Measurements from ENCODE around the gene PLEKHA7.
A peak's percentile ranks its signal among the peaks of the same experiment; 100 is the strongest.

Gene PLEKHA7

DNA sequence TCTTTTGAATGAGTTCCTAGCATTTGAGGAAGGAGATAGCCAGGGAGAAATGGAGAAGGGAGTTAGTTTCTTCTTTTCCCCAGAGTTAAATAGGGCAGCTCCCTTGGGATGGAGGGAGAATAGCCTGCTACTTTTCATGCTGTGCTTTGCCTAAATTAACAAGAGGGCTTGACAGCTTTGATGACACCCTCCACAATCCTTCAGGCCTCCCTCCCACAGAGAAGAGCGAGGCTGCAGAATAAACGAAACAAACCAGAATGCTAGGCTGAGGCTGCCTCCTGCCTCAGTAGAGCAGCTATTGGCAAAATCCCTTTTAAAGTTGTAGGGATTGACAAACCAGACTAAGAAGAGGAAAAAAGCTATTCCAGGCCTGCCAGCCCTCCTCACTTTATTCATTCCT, 181.2 kb downstream of the PLEKHA7 start:
- no peak for DNase-seq

DNA sequence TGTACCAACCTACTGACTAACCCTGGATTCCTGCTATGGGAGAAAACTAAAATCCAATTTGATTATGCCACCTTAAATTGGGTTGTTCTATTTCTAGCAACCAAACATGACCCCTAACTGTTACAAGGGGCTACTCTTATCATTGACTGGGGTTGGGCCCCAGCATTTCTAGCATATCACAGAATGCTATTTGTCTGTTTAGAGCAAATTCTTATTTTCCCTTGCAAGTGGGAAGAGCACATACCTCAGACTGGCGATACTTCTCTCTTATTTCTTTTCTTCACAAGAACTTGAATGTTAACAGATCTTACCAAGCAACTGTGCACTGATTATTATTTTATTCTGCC, 182.0 kb downstream of the PLEKHA7 start:
- no peak for DNase-seq

DNA sequence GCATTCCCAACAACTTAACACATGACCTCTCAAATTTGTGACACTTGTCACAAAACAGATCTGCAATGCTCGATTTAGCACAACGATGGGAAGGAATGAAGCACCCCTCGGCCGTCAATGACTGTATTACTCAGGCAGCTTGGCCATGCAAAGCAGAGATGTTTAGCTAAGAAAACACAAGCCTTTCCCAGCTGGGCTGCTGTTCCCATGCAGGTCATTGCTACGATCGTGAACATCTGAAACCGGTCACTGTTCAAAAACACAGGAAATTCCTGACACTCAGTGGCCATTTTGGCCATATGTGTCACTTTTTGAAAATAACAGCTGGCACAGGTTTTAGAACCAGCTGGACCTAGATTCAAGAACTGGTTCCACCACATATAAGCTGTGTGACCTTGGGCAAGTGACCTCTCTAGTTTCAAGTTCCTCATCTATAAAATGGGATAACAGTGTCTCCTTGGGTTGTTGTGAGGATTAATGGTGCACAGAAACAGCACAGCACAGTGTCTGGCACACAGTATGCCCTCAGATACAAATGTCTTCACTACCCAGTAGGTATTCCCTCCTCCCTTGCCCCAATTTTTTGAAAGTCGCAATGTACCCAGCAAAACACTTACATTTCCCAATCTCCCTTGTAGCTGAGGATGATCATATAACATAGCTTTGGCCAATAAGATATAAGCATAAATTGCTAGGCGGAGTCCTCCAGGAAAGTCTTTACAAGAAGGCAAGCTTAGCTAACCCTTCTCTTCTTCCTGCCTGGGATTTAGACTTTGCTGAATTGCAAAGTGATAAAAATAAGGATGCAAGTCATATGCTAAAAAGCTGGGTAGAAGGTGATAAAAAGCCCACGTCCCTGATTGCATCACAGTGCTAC, 182.7 kb downstream of the PLEKHA7 start:
- no peak for DNase-seq

DNA sequence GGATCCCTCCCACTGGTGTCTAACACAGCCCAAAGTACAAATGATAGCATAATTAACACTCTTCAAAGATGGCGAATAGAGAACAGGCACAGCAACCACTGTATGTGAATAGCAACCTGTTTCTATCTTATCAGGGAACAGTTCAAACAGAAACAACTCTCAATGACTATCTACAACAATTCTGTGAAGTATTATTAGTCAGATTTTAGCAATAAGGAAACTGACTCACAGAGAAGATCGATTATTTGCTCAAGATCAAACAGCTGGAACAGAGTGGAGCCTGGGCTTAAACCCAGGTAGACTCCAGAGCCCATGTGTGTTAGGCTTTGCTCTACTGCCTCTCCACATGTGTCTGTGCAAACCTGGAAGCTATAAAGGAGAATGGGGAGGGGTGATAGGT, 187.1 kb downstream of the PLEKHA7 start:
- no peak for DNase-seq

DNA sequence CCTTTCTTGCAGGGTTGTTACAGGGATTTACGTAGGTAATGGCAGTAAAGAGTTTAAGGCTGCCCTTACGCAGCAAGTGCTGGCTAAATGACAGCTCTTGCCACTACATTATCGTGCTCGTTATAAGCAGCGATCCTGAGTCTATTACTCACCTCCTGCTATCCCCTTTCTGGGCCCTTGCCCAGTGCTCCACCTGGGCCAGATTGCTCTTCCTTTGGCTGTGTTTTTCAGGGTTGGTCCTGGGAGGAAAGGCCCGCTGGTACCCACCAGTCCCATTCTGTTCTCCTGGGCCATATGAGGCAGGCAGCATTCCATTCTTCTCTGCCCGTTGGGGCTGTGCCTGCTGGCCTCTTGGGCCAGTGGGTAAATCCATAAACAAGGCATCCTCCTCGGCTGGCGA, 188.2 kb downstream of the PLEKHA7 start:
- no peak for DNase-seq

DNA sequence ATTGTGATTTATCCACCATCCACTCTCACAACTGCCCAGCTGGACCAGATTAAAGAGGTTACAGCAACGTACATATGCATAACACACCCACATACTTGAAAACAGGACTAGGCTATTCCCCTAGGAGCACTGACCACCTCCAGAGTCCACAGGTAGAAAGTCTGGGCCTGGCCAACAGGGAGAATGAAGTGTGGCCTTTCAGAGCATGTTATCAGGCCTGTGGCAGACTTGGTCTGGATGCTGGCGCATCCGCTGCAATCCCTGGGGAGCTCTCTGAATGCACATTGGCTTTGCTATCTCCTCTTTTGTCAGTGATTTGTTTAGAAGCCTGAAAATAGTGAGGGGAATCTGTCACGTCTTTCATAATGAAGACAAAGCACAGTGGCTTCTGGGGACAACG, 189.1 kb downstream of the PLEKHA7 start:
- DNase-seq: no peak

DNA sequence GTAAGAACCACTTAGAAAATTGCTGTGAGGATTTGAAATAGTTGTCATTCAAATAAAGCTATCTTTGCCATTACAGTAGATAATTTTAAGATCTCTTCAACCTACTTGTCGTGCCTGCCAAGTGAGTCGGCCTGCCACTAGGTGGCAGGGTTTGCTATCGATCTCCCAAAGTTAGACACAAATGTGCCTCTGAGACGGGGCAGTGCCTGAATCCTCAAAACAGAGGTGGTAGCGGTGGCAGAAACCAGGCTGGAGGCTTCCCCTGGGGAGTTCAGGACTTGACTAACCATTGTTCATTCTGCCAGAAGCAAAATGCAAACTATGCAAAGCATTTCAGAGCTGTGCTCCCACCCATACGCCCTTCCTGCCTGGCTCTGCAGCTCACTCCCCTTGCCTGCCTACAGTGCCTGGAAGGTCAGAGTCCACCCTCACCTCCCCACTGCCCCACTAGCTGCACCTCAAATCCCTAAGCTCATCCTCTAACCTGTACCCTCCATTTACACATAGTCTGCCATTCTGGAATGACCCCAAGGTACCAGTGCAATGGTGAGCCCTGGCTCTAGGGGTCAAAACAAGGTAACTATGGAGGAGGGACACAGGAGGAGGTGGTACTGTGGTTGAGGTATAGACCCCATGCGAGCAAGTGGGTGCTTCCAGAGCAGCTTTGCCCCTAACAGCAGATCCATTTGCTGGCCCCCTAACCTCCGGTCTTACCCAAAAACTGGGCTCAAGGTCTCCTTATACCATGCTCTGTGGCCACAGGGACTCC, 193.7 kb downstream of the PLEKHA7 start:
- DNase-seq: peak; percentile 13 to 26

DNA sequence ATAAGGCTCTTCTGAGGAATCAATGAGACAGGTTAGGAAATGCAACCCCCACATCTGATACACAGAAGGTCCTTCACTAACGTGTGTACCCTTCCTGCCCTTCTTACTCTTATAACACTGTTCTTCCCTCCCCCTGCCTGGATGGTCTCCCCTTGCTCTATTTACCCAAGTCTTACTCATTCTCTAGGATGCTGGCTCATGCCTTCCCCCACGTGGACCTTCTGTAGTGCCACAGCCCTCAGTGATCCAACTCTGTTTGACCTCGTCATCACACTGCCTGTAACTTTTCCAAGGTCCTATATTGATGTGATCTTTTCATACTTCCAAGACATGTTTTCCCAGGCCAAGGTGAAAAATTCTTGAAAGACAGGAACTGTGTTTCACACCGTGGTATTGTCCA, 195.9 kb downstream of the PLEKHA7 start:
- DNase-seq: no peak

DNA sequence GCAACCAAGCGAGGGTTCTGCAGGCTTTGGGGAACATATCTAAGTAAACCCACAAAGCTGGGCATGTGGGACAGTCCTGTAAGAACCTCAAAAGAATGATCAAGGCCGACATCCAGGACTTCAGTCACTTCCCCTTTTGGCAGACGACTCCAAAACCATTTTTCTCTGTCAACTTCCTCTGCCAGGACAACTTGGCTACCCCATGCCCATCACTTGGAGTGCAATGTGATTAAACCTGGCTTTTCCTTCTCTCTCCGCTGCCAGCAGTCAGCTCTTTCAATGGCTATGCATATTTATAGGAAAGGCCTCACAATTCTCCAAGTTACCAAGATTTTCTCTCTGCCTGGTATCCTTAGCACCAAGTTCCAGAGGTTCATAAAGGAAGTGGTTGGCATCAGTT, 196.9 kb downstream of the PLEKHA7 start:
- no peak for DNase-seq

DNA sequence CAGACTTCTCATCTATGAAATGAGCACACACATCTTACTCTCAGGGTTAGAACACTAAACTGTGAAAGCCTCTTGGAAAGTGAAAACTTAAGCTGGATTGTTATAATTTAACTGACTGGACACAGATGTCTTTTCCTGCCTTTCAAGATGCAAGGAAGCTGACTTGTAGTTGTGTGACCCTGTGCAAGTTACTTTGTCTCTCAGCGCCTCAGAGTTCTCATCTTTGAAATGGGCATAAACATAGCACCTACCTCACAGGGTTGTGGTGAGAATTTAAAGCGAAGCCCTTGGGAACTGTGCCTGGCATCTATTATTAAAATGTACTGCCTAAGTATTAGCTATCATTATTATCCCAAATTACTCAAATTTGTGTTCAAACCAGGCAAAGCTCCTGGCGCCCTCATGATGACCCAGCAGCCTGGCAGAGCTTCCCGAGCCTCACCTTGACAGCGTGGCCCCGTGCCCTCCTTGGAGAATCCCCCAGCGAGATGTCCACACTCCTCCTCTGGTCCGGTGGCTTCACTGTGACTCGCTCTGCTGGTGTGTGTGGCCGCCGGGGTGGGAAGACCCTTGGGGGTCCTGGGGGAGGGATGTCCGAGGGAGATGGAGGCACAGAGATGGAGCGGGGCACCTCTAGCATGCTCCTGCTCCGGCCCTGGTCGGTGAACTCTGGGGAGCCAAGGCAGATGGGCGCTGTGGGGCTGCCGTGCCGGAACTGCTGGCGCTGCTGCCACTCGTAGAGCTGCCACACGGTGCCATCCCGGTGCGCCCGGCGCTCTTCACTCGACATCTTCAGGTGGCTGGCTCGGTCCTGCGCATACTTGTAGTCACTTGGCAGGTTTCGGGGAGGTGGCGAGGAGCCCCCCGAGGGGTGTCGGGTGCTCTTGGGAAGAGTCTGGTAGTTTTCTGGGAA, 197.6 kb downstream of the PLEKHA7 start:
- no peak for DNase-seq

DNA sequence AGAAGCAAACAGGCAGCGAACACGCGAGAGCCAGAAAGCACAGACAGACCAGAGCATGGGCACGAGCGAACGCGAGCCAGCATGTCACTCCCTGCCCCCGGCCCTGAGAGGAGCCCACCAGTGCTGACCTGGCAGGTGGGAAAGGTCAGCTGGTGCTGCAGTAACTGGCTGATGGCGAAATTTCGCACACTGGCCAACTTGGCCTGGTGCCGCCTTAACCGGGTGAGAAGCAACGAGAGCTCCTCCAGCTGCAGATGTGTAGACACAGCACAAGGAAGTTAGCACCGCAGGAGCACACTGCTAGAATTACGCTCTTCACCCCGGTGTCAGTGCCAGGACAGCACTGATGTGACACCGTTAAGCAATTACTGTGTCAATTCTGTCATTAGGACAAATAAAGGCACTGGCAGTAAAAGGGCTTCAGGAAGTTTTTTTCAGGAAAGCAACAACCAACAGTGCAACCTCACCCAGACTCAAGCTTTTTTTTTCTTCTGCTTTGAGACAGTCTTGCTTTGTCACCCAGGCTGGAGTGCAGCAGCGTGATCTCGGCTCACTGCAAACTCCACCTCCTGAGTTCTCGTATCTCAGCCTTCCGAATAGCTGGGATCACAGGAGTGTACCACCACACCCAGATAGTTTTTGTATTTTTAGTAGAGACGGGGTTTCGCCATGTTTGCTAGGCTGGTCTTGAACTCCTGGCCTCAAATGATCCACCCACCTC, 199.0 kb downstream of the PLEKHA7 start:
- no peak for DNase-seq

DNA sequence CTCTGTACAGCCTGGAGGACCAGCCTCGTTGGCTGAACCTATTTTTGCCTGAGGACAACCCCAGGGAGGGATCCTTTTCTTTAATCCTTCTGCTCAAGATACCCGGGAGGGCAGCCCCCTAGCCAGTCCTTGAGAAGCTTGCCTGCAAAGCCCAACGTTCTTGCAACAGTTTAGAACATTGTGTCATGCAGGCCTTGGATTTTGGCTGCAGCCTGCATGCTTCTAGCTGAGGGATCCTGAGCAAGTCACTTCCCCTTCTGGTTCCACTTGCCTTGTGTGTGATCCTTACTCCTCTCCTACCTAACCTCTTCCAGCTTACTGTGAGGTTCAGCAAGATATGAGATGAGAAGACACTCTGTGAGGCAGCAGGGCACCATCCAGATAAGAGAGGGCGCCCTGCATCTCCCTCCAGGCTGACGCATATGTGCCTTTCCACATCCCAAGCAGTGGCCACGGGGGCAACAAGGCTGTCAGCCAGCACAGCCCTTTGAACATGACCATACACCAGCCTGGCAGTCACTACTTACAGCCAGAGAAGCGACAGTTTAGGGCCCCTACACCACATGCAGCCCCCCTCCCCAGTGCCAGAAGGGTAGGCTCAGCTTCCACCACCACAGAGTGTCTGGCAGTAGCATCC, 199.7 kb downstream of the PLEKHA7 start:
- no peak for DNase-seq

DNA sequence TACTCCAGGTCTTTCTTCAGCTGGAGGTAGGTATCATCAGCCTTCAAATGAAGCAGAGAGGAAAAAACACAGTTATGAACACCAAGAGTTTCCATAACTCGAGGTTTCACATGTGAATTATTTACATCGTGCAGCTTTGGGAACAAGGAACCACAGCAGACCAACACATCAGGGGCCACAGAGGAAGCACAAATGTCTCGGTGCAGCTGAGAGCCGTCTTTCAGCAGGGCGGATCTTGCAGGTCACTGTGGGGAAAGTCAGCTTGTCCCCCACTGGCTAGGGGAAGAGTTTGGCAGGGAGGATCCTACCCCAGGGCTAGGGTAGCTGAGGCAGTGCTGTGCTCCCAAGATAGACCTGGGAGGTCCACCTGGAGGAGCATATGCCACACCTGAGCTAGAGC, 201.1 kb downstream of the PLEKHA7 start:
- no peak for DNase-seq

DNA sequence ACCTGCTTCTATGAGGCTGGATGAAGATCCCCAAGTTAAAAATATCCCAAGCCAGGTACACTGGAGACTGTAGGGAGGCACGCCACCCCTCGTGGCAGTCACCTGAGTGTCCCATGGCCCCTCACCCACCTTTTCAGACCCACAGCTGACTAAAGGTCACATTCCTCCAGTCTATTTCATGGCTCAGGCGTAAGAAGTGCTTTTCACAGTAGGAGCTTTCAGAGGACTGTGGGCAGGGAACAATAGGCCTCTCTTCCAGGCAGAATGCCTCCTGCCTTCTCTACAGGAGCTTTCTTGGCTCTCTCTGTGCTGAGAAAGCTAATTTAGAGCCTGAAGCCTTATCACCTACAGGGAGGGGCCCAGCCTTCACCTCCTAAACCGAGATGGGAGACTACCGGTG, 201.9 kb downstream of the PLEKHA7 start:
- no peak for DNase-seq

DNA sequence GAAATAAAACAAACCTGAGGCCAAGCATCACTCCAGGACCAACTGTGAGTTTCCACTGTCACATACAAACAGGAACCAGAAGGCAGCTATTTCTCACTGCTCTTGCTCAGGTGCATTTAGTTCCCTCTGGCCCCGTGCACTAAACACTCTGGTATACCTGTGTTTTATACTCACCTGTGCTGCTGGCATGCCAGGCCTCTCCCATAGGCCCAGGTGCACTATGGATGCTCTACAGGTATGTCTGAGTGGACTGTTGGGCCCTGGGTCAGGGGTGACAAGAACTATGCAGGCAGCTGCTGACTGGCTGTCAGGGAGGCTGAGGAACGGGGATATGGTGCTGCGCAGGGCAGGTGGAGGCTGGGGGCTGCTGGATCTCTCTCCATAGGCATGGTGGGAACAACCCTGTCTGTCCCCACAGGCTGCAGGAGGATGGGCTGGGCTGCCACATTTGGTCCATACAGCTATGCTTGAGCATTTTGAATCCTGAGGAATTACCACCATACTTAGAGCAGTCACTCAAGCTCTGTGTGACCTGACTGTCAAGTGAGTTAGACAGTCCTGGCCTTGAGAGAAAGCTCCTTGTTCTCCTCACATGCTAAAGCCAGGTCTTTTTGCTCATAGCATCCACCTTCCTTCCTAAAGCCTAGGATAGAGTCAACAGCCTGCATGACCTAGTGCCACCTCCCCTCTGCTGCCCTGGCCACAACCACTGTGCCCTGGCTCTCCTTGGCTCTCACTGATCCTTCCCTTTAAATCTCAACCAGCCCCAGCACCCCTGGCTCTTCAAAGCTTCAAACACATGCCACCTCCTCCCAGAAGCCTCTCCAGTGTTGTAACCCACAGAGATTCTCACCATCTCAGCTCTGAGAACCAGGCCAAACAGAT, 202.8 kb downstream of the PLEKHA7 start:
- no peak for DNase-seq

DNA sequence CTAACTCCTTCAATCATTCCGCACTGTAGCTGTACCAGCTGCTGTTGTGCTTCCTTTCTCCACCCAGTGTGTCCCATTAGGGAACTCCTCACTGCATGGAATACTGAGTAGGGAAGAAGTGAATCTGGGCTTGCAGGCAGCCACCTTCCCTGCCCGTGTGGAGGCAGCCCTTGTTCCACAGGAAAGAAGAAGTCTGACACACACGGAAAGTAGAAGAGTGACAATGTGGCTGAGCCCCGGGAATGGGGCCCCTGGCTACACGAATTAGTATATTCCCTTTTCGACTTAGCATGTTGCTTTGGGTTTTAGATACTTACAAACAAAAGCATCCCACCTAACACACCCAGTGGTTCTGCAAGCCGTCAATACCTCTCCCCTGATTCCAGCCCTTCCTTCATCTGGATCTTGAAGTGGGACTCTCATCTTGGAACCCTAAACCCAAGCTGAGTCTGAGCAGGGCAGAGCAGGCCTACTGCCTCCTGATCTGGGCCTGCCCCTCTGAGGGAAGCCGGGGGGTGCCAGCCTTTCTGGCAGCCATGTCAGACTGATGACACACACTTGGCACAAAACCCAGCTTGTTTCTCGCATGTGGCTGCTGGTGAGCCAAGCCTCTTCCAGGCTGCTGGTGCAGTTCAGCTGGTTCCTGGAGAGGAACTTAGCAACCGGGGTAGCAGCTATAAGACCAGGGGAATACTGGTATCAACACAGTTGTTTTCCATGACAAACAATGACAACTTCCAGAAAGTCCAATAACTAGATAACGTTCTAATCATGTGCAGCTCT, 204.1 kb downstream of the PLEKHA7 start:
- no peak for DNase-seq

DNA sequence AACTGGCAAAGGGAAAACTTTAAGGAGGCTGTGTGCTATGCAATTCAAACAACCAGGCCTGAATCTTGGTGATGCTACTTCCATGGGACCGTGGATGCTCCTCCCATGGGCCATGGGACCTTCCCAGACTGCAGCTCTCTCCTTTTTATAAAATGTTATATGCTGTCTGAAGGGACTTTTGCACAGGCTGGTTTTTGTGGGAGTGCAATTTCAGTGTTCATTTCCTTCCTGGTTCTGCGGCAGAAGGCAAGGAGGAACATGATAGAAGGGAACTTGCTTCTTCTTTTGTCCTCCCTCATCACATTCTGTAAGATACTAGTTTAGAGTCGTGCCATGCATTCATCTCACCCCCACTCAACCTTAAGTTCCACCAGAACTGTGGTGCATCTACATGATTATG, 206.9 kb downstream of the PLEKHA7 start:
- DNase-seq: no peak

DNA sequence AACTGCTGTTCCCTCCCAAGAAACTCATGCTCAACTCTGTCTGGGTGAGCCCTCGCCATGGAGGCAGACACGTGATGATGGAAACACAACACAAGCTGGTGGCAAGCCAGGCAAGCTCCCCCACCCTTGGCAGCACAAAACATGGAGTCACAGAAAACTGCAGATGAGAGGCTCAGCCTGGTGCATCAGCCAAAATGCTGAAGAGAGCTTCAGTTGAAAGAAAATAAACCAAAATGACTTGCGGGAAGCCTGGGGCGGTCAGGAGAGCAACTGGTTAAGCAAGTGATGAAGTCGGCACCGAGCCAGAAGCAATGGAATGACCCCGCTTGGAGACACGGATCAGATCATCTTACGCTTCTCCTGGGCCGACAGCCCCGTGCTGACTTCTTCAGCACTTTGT, 207.4 kb downstream of the PLEKHA7 start:
- DNase-seq: no peak

DNA sequence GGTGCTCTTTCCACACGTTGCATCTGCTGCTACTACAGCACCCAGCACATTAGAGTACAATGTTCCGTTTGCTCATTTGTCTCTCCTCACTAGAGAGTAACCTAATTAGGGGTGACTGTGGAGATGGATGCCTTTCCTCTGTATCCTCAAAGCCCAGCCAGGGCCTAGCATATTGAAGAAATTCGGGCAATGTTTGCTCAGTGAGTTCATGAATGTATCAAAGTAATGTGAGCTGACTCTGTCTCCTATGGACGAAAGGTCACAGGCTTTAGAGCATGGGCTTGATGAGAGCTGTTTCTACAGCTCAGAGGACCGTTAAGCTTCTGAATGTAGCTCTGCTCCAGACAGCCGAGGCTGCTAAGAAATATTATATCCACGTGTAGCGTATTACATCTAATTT, 208.3 kb downstream of the PLEKHA7 start:
- DNase-seq: no peak

All from SHP77 (cell line).